AG04450 (cell line): ENCODE results near the gene POU4F1. TPM values are rescaled to one million over a fixed set of nuclear protein-coding genes. Genes with fewer than 3 reads are reported as not detected.

Experiments used
- CTCF ChIA-PET: fragments of 300-600, 350-600 bp; formaldehyde crosslinking; extraction: SDS; loops from one replicate; lab custom pipeline; 2022; ENCODE audit warnings: antibody characterized with exemption, inconsistent platforms; lab: Charles Lee
- POLR2A ChIA-PET: fragments of 350-600 bp; formaldehyde crosslinking; extraction: SDS; loops from one replicate; lab custom pipeline; 2021; ENCODE audit warnings: antibody characterized with exemption, inconsistent platforms; lab: Yijun Ruan, JAX
- DNase-seq: peaks from one replicate; pipeline ENCODE4 v3.0.0-alpha.2; 2011; ENCODE audit warnings: low read depth, low spot score
- H3K27ac ChIP-seq: one replicate; pipeline ENCODE4 v1.5.1; 2012; ENCODE audit warnings: low read depth, low read length, control low read depth
- H3K27me3 ChIP-seq: one replicate; pipeline ENCODE4 v1.6.0; 2012; ENCODE audit warnings: low read length; ENCODE audit not compliant: control insufficient read depth, insufficient read depth
- H3K4me3 ChIP-seq: 2 replicates; pipeline ENCODE4 v1.5.1; 2011; ENCODE audit warnings: mild to moderate bottlenecking, low read depth, low read length, control low read depth
- H3K9me3 ChIP-seq: 2 replicates; pipeline ENCODE4 v1.5.1; 2012; ENCODE audit warnings: low read length; ENCODE audit not compliant: control insufficient read depth, insufficient read depth
- CTCF ChIP-seq: IDR thresholded peaks from 2 replicates; pipeline ENCODE4 v1.5.1; 2011; ENCODE audit warnings: low read depth, low read length, control low read depth, inconsistent platforms
- polyA plus RNA-seq: library from polyadenylated mRNA; depleted of rRNA; stranded (reverse); fragments of >200 nt; gene quantifications from 2 replicates; pipeline ENCODE4 v1.2.3, GENCODE V29; 2011

POU4F1 gene
- polyA plus RNA-seq, 1 experiment, result not detected

GRCh38 chr13:78610381-78610883 is 7.1 kb upstream of the POU4F1 start:
- Histone ChIP-seq H3K27me3 (peaks cover 51% of the 10 kb centered on the region), H3K9me3 (peaks cover 4% of the 10 kb centered on the region; the same call in 1 of the 2 replicates), H3K4me3 (no peak overlapping the region), H3K27ac (no peak overlapping the region)
- CTCF ChIA-PET, result interaction anchor here (1.2 kb wide), 1 partner anchor 473 kb away, joined by 3 read pairs; no protein-coding TSS in a partner anchor
- DNase-seq, result peak; percentile 6
- TF ChIP-seq CTCF, result no peak
- POLR2A ChIA-PET, result interaction anchor here (0.6 kb wide), 1 partner anchor 32 kb away, joined by 3 read pairs; no protein-coding TSS in a partner anchor

GRCh38 chr13:78609464-78610205 is 6.3 kb upstream of the POU4F1 start:
- peak overlapping the region; percentile 52 for H3K4me3 ChIP-seq
- POLR2A ChIA-PET, result interaction anchor here (0.6 kb wide), 1 partner anchor 33 kb away, joined by 3 read pairs; no protein-coding TSS in a partner anchor
- H3K27me3 ChIP-seq, result peaks cover 59% of the 10 kb centered on the region
- no peak for DNase-seq
- CTCF ChIA-PET, result no interaction called here
- H3K27ac ChIP-seq, result no peak overlapping the region
- no peak for TF ChIP-seq CTCF
- H3K9me3 ChIP-seq, result peaks cover 4% of the 10 kb centered on the region; the same call in 1 of the 2 replicates

- H3K9me3 ChIP-seq, result peaks cover 4% of the 10 kb centered on the region; the same call in 1 of the 2 replicates
- ChIA-PET POLR2A (no interaction called here), CTCF (no interaction called here)
- no peak overlapping the region for H3K27ac ChIP-seq
- DNase-seq, result no peak
- peaks cover 66% of the 10 kb centered on the region for H3K27me3 ChIP-seq
- peak overlapping the region; percentile 52 for H3K4me3 ChIP-seq
- no peak for TF ChIP-seq CTCF
These were observed 5.5 kb upstream of the POU4F1 start for GRCh38 chr13:78608688-78609463.

- POLR2A ChIA-PET, result no interaction called here
- H3K9me3 ChIP-seq, result peaks cover 4% of the 10 kb centered on the region; the same call in 1 of the 2 replicates
- H3K4me3 ChIP-seq, result no peak overlapping the region
- CTCF ChIA-PET, result no interaction called here
- no peak for TF ChIP-seq CTCF
- no peak for DNase-seq
- peaks cover 72% of the 10 kb centered on the region for H3K27me3 ChIP-seq
- H3K27ac ChIP-seq, result no peak overlapping the region
These were observed 4.9 kb upstream of the POU4F1 start for GRCh38 chr13:78608252-78608687.
